Measurements from ENCODE around the gene NCAPH2. TPM values are rescaled to one million over a fixed set of nuclear protein-coding genes. Genes with fewer than 3 reads are reported as not detected.

NCAPH2 gene
- total and polyA plus RNA-seq, 2 of the 13 experiments (the other 11 are each of a cell fraction or from before 2014, with no cell fraction given): 28.1 to 64.4 TPM

- TF ChIP-seq, protein P1, sequence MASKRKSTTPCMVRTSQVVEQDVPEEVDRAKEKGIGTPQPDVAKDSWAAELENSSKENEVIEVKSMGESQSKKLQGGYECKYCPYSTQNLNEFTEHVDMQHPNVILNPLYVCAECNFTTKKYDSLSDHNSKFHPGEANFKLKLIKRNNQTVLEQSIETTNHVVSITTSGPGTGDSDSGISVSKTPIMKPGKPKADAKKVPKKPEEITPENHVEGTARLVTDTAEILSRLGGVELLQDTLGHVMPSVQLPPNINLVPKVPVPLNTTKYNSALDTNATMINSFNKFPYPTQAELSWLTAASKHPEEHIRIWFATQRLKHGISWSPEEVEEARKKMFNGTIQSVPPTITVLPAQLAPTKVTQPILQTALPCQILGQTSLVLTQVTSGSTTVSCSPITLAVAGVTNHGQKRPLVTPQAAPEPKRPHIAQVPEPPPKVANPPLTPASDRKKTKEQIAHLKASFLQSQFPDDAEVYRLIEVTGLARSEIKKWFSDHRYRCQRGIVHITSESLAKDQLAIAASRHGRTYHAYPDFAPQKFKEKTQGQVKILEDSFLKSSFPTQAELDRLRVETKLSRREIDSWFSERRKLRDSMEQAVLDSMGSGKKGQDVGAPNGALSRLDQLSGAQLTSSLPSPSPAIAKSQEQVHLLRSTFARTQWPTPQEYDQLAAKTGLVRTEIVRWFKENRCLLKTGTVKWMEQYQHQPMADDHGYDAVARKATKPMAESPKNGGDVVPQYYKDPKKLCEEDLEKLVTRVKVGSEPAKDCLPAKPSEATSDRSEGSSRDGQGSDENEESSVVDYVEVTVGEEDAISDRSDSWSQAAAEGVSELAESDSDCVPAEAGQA (IDR thresholded peaks at IDR 0.05; ENCODE audit: low read depth): no peak
- TF ChIP-seq, protein P1 (CRISPR knock-in tag; IDR thresholded peaks at IDR 0.05; ENCODE audit: borderline replicate concordance): no peak
- TF ChIP-seq ZNF263 (CRISPR knock-in tag; IDR thresholded peaks at IDR 0.05) (peak; percentile 38; the same call in 1 of the 2 replicates), IKZF1 (IDR thresholded peaks at IDR 0.05) (no peak), ZNF180 (CRISPR knock-in tag; IDR thresholded peaks at IDR 0.05; ENCODE audit: borderline replicate concordance, low read depth) (no peak), MYC (CRISPR knock-in tag; IDR thresholded peaks at IDR 0.05; ENCODE audit: borderline replicate concordance) (peak; percentile 94), CAMTA2 (CRISPR knock-in tag; IDR thresholded peaks at IDR 0.05; ENCODE audit: borderline replicate concordance) (no peak; the same call in 1 of the 2 replicates), HMGXB4 (CRISPR knock-in tag; IDR thresholded peaks at IDR 0.05; ENCODE audit: borderline replicate concordance in 1 of 2, low read depth in 1 of 2) (peak in 1 of 2 experiments; percentile 60; a peak in 1 of 4 replicates), MXD1 (CRISPR knock-in tag; IDR thresholded peaks at IDR 0.05) (peak; percentile 83; the same call in 1 of the 2 replicates), MAZ (IDR thresholded peaks at IDR 0.05; ENCODE audit: borderline replicate concordance, low read depth, low read length) (no peak), MAZ (CRISPR knock-in tag; IDR thresholded peaks at IDR 0.05; ENCODE audit: low read depth) (peak; percentile 70), RCOR2 (CRISPR knock-in tag; IDR thresholded peaks at IDR 0.05) (no peak), ZBTB1 (CRISPR knock-in tag; IDR thresholded peaks at IDR 0.05; ENCODE audit: borderline replicate concordance) (peak; percentile 25; the same call in 1 of the 2 replicates), ZNF775 (CRISPR knock-in tag; IDR thresholded peaks at IDR 0.05; ENCODE audit: borderline replicate concordance) (no peak), ZNF574 (CRISPR knock-in tag; IDR thresholded peaks at IDR 0.05) (peak; percentile 77)
These were observed 22.0 kb downstream of the NCAPH2 start, which contains the start of gene TYMP (continued) for GRCh38 chr22:50529897-50530579.

All from HepG2 (cell line).